GM18519 (cell line): Measurements from ENCODE around the gene EDN2.

Source experiments
- ATAC-seq: cut with Tn5 transposase; IDR thresholded peaks from one replicate; pipeline ENCODE4 v1.9.1; 2021; ENCODE audit warnings: mild to moderate bottlenecking, moderate library complexity; ENCODE audit not compliant: unreplicated experiment, low FRiP score

The EDN2 gene

DNA sequence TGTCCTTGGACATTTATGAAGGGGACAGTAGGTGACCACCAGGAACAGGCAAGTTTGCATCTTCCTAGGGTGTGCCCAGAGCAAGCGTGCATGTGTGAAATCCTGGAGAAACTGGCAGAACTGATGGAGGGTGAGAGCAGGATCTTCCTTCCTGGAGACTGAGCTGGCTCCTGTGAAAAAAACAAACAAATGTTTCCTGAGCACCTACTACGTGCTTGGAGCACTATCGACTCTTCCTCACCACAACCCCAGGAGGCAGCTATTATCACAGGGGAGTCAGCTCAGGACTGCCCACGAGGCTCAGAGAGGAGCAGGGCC is 1.5 kb upstream of the EDN2 start:
- ATAC-seq: no peak

DNA sequence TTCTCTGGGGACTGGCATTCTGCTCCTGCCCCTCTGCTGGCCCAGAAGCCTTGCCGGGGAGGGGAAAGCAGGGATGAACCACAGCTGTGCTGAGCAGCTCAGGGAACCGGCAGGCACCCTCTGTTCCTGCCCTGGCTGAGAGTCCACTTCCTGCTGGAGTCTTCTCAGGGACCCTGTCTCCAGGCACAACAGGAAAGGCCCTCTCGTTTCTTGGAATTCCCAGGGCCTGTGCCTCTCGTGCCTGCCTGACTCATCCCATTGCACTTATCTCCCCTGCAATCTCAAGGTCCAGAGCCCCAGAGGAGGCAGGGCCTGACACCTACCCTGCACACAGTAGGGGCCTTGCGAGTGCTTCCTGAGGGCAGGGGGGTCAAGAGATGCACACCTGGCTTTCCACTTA is 1.1 kb upstream of the EDN2 start:
- ATAC-seq: no peak

GRCh38 chr1:41483960-41484401 is 502 bp downstream of the EDN2 start:
- no peak for ATAC-seq

DNA sequence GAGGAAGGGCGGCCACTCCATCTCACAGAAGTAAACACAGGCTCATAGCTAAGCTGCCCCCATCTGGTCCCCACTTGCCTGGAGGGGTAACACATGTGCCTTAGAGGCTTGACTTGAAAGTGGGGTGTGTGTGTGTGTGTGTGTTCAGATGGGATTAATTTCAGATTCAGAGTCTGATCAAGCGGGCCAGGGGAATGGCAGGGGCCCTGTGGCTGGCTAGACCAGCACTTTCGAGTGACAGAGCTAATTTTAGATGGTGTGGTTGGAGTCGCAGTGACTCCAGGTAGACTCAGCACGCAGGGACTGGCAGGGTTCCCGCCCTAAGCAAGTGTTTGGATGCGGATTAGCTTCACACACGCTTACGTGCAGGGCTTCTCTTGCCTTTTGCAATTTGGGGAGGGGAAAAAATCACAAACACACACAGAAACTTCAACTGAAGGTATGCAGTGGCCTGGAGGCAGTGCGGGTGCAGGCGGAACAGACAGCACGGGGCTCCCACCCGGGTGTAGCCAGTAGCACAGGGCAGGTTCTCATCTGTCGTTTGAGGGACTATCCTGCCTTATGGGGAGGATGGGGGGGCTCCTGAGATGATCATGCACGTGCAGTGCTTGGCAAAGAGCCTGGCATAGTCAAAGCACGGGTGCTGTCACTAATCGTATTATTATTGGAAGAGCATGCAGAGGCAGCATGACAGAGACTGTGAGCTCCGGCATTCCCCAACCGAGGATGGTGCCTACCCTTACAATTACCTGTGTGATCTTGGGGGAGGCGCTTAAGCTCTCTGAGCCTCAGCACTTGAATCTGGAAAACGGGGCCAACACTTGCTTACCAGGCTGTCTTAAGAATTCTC is 1.3 kb downstream of the EDN2 start:
- ATAC-seq: no peak

DNA sequence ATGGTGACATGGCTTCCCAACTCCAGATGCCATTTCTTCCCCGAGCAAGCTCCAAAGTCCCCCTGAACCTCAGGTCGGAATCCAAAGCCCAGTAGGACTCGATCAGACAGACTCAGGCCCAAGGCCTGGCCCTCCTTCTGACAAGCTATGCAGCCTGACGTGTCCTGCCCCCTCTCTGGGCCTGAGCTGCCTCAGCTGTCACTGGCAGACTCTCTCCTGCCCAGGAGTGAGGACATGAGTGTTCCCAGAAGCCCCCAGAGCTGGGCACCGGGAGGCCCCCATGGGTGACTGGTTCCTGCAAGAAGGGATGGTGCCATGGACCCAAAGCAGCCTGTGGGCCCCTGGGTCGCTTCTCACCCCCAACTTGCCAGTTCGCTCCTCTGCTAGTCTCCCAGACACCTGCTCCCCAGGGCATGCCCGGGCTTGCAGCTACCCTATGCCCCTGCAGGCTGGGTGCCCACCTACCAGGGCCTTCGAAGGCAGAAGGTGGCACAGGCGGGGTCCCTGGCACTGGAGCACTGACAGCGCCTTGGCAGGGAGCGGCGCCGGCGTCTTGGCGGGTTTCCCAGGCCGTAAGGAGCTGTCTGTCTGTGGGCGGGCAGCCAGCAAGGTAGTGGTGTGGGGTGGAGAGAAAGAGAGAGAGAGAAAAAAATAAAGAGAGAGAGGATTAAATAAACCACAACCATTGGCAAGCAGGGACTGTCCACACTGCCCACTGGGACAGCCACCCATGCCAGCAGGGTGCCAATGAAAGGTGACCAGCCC is 2.3 kb downstream of the EDN2 start:
- ATAC-seq: no peak

DNA sequence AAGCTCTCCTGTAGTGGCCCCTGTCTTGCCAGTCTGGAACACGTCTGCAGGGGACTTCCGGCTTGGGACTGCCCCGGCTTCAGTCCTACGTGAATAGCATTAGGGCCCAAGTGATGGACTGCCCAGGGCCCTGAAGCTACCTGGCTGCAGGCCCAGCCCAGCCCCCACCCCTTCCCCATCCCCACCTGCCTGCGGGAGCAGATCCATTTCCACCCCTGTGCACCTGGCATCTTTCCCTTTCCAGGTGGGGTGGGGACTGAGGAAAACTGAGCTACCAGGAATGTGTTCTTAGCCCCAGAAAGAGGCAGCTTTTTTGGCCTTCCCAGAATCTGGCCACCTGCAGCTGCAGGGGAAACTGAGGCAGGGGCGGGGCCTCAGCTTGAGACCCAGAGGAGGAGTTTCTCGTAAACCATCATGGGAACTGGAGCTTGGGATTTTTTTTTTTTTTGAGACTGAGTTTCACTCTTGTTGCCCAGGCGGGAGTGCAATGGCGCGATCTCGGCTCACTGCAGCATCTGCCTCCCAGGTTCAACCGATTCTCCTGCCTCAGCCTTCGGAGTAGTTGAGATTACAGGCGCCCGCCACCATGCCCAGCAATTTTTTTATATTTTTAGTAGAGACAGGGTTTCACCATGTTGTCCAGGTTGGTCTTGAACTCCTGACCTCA is 3.2 kb downstream of the EDN2 start:
- ATAC-seq: no peak

- no peak for ATAC-seq
These were observed 4.0 kb downstream of the EDN2 start for GRCh38 chr1:41480204-41481108.

GRCh38 chr1:41479808-41480160 is 4.7 kb downstream of the EDN2 start:
- no peak for ATAC-seq

DNA sequence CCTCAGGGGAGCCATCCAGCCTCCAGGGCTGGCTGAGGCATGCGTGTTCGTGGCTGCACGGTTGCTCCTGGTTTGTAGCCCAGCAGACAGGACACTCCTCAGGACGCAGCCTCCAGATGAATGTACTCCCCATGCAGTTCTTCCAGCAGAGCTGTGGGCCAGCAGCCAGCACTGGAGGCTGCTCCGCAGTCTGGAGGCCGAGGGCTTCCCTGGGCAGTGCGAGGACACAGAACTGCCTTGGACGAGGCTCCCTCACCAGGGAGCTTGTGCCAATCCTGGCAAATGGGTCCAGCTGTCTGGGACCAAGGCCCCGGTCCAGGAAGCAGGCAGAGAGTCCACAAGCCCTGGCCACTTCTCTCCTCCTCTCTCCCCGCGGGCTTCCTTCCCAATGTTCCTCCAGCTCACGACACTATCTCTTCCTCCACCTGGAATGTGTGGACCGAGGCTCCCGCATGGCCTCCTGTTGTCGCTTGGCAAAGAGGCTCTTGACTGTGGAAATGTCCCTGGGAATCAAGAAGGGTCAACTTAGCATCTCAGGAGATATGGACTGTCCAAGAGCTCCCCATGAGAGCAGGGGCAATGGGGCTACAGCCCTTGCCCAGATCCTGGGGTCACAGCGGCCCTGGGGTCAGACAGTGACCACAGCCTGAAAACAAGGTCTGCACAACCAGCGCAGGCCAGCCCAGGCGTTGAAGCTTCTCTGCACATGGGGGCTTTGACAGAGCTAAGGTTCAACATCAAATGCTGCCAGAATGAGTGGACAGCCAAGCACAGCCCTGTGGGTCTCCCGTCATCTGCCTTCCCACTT is 5.3 kb downstream of the EDN2 start:
- no peak for ATAC-seq

DNA sequence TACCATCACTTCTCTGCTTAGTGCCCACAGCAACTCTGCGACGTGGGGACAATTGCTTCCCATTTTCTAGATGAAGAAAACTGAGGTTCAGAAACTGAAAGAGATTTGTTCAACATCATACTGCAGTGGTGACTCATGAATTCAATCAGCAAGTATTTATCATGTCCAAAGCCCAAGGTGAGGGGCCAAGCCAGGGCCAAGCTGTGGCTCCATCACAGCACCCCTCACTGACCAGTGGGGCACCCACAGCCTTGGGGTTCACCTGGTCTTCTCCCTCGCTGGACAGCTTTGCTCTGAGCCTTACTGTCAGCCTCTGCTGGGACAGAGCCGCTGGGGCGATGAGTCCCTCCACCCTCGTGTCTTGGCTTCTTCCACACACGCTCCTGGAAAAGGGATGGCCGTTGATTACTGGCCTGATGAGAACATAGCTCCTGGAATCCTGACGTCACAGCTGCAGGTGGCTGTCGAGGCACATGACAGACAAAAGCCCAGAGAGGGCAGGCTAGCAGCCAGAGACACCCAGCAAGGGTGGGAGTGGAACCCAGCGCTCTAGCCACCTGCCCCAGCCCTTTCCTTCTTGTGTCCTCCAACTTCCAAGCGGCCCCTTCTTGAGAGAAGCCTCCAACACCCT is 6.2 kb downstream of the EDN2 start:
- ATAC-seq: no peak

DNA sequence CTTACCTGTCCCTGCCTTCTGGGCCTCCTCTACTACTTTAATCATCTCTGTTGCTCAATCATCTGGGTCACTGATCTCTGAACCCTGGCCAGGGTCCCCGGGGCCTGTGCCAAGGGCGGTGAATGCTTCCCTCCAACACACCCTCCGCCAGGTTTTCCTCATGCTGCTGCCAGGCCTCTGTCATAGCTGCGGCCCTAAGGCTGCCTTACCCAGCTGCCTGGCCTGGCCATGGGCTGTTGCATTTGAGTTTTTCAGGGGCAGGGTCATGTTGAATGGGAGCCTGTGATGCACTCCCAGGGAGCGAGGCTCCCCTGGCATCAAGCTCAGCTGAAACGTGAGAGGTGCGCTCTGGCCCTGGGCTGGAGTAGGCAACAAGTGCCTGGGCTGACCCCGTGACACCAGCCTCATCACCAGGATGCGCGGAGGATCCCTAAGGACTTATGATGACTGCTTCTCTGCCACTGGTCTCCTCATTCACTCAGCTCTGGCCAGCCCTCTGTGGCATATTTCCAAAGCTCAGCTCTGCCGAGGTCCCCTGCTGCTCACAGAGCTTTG is 7.6 kb downstream of the EDN2 start:
- no peak for ATAC-seq

- no peak for ATAC-seq
These were observed 8.5 kb downstream of the EDN2 start for GRCh38 chr1:41475859-41476567.

DNA sequence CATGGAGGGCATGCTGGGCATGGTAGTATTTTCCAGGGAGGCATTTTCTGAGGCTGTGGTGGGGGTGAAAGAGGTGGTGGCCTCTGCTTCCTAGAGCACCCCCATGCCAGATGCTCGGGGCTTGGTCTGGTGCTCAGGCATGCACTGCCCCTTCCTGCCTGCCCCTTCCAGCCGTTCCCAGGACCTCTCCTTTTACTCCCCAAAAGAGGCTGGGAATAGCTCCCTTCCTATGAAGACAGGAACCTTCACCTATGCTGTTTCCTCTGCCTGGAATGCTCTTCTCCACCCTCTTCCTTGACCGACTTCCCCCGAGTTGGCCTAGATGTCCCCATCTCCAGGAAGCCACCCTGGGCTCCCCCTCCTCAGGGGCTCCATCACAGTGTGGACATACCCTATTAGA is 9.1 kb downstream of the EDN2 start:
- no peak for ATAC-seq

GRCh38 chr1:41474490-41475271 is 9.8 kb downstream of the EDN2 start:
- no peak for ATAC-seq

DNA sequence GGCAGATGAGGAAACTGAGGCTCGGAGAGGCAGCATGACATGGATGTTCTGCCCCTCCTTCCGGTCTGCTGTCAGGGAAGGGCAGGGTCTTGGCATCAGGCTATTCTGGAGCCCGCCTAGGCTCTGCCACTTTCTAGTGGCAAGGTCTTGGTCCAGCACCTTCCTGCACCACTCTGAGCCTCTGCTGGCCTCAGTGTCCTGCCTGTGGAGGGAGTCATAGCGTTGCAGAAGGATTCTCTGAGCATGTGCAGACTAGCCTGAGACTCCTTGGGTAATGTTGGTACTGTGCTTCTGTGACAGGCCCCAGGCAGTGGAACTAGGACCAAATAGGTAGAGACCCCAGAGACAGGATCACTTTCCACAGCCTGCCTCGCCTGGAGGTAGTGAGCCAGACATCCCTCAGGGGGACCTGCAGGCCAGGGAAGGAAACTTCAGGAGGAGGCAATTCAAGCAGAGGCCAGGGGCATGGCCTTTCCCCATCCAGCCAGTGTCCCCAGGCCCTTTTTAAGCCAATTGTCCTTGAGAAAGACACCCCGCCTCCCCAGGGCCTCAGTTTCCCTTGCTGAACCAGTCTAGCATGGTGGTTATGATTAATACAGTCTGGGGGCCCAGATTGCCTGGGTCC is 10.6 kb downstream of the EDN2 start:
- ATAC-seq: no peak

GRCh38 chr1:41471658-41472057 is 12.8 kb downstream of the EDN2 start:
- ATAC-seq: no peak

DNA sequence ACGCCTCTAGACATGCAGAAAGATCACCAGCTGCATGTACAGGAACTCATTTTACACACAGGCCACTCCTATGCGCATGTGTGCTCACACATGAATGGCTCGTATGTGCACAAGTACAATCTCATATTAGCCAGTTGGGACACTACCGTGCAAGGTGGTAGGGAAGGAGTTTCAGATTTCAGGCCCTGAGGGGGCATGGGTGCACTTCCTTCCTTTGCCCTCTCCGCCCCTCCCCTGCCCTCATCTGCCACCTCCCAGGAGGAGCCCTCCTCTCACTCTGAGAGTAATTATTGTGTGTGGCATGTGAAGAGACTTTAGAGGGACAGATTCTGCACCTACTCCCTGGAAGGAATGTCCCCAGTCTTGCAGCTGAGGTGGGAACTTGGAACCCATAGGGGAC is 14.8 kb downstream of the EDN2 start:
- ATAC-seq: no peak
